Chondrocyte (in vitro differentiated cells): ENCODE results near the gene ZW10. TPM values are rescaled to one million over a fixed set of nuclear protein-coding genes. Genes with fewer than 3 reads are reported as not detected.
"Not testable (repeated sequence)": the region's sequence is repeated elsewhere in the genome, so short reads cannot be mapped to it uniquely, and the experiment has no call there.

Experiments used
- DNase-seq: peaks from one replicate; pipeline ENCODE4 v3.0.0; 2021; ENCODE audit warnings: mixed read lengths, low spot score
- H3K27ac Mint-ChIP-seq: one replicate; pipeline ENCODE4 v1.8.0; 2021; ENCODE audit warnings: mild to moderate bottlenecking, moderate library complexity, mixed read lengths; ENCODE audit not compliant: unreplicated experiment
- H3K27me3 Mint-ChIP-seq: 2 replicates; pipeline ENCODE4 v1.8.0; 2021; ENCODE audit warnings: low read depth, mixed read lengths
- H3K36me3 Mint-ChIP-seq: 2 replicates; pipeline ENCODE4 v1.8.0; 2021; ENCODE audit warnings: low read depth, mixed read lengths
- H3K4me1 Mint-ChIP-seq: 2 replicates; pipeline ENCODE4 v1.8.0; 2021; ENCODE audit warnings: low read depth, mild to moderate bottlenecking, mixed read lengths
- H3K4me3 Mint-ChIP-seq: one replicate; pipeline ENCODE4 v1.8.0; 2021; ENCODE audit warnings: mild to moderate bottlenecking, moderate library complexity, mixed read lengths; ENCODE audit not compliant: unreplicated experiment
- H3K9me3 Mint-ChIP-seq: 2 replicates; pipeline ENCODE4 v1.8.0; 2021; ENCODE audit warnings: low read depth, mixed read lengths
- total RNA-seq: library from RNA; stranded (reverse); gene quantifications from 3 replicates; pipeline ENCODE4 v1.2.1, GENCODE V29; 2021
- TF ChIP-seq, protein P1 (sequence below): fragments of 200-600 bp; sonication (generic); IDR thresholded peaks from 2 replicates; pipeline ENCODE4 v1.5.0; 2021; ENCODE audit warnings: antibody characterized with exemption, mild to moderate bottlenecking, moderate library complexity

ZW10 gene
- total RNA-seq, 1 donor from 2014 or later: 11.7 TPM

- peaks cover 2% of the 10 kb centered on the region for H3K4me1 Mint-ChIP-seq
- H3K27me3 Mint-ChIP-seq: no peaks in the 10 kb centered on the region
- H3K36me3 Mint-ChIP-seq: peaks cover 13% of the 10 kb centered on the region
- no peaks in the 10 kb centered on the region for H3K9me3 Mint-ChIP-seq
- DNase-seq: no peak
- no peak overlapping the region for H3K27ac Mint-ChIP-seq
- H3K4me3 Mint-ChIP-seq: no peak overlapping the region
- TF ChIP-seq, protein P1, sequence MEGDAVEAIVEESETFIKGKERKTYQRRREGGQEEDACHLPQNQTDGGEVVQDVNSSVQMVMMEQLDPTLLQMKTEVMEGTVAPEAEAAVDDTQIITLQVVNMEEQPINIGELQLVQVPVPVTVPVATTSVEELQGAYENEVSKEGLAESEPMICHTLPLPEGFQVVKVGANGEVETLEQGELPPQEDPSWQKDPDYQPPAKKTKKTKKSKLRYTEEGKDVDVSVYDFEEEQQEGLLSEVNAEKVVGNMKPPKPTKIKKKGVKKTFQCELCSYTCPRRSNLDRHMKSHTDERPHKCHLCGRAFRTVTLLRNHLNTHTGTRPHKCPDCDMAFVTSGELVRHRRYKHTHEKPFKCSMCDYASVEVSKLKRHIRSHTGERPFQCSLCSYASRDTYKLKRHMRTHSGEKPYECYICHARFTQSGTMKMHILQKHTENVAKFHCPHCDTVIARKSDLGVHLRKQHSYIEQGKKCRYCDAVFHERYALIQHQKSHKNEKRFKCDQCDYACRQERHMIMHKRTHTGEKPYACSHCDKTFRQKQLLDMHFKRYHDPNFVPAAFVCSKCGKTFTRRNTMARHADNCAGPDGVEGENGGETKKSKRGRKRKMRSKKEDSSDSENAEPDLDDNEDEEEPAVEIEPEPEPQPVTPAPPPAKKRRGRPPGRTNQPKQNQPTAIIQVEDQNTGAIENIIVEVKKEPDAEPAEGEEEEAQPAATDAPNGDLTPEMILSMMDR: no peak
Observed at GRCh38 chr11:113723787-113724186, 49.7 kb downstream of the ZW10 start.

DNA sequence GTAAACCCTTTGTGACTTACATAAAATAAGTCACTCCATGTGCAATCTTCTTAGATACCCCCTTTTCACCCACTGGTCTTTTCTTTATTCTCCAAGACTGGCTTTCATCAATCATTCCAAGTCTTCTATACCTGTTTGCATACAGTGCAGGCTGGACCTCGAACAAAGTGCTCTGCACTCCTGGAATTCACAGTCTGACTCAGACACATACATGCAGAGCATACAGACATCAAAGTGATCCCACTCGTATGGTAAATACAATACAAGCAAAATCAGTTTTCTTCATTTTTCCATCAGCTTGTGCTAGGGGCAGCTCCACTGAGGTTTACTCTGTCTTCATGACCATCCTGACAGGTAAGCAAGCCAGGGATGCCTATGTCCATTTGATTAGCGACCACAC is 50.6 kb downstream of the ZW10 start:
- peaks cover 14% of the 10 kb centered on the region for H3K36me3 Mint-ChIP-seq
- H3K27ac Mint-ChIP-seq: no peak overlapping the region
- H3K9me3 Mint-ChIP-seq: no peaks in the 10 kb centered on the region
- DNase-seq: no peak
- H3K27me3 Mint-ChIP-seq: no peaks in the 10 kb centered on the region
- no peak overlapping the region for H3K4me3 Mint-ChIP-seq
- no peaks in the 10 kb centered on the region for H3K4me1 Mint-ChIP-seq
- TF ChIP-seq, protein P1: no peak

DNA sequence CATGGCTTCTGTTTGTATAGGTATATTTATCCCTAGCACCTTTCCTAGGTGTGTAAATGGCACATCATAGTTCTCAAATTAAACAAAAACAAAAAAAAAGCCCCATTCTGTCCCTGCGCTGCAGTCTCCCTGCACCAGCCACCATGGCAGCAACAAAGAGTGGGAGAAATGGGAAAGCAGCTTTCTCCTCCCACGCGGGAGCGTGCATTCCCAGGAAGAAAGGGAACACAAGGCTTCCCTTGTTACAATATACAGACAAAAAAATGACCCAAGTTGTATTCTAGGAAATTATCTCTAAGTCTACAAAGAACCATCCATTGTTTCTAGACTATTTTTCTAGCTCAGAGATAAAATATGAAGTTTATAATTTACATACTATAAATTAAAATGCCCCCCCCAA is 51.3 kb downstream of the ZW10 start:
- no peak for DNase-seq
- Mint-ChIP-seq H3K4me1 (no peaks in the 10 kb centered on the region), H3K36me3 (peaks cover 19% of the 10 kb centered on the region), H3K9me3 (peaks cover 6% of the 10 kb centered on the region), H3K27me3 (no peaks in the 10 kb centered on the region), H3K4me3 (no peak overlapping the region), H3K27ac (no peak overlapping the region)
- TF ChIP-seq, protein P1: no peak

DNA sequence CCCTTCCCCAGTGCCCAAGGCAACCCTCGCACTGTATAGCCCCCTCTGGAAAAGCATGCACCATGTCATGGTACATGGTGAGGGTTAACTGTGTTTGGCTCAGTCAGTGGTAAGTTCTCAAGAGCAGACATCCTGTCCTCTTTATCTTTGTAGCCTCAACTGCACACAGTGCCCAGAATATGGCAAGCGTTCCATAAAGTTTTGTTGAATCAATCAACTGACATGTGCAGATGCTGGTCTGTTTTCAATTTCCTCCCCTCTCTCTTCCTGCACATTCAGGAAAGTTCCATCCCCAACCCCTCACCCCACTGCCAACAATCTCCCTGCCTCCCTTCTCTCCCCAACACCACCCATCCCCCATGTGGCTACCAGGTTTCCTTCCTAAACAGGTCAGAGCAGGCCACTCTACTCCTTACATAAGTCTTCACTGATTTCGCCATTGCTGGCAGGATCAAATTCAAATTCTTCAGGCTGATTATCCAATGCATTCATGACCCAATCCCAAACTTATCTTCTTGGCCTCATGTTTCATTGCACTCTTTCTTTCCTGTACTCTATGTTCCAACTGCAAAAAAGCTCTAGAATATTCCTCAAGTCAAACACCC is 51.9 kb downstream of the ZW10 start:
- no peaks in the 10 kb centered on the region for H3K4me1 Mint-ChIP-seq
- H3K36me3 Mint-ChIP-seq: peaks cover 23% of the 10 kb centered on the region
- TF ChIP-seq, protein P1: no peak
- H3K27me3 Mint-ChIP-seq: no peaks in the 10 kb centered on the region
- DNase-seq: no peak
- no peak overlapping the region for H3K4me3 Mint-ChIP-seq
- H3K27ac Mint-ChIP-seq: no peak overlapping the region
- peaks cover 13% of the 10 kb centered on the region for H3K9me3 Mint-ChIP-seq

DNA sequence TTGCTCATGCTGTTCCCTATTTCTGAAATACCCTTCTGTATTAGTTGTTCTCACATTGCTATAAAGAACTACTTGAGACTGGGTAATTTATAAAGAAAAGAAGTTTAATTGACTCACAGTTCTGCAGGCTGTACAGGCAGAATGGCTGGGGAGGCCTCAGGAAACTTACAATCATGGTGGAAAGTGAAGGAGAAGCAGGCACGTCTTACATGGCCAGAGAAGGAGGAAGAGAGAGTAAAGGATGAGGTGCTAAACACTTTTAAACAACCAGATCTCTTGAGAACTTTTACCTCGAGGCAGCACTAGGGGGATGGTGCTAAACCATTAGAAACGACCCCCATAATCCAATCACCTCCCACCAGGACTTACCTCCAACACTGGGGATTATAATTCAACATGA is 53.0 kb downstream of the ZW10 start:
- not testable (repeated sequence) for H3K27ac Mint-ChIP-seq, H3K4me3 Mint-ChIP-seq, DNase-seq, H3K27me3 Mint-ChIP-seq, H3K4me1 Mint-ChIP-seq
- Mint-ChIP-seq H3K9me3 (peaks cover 13% of the 10 kb centered on the region), H3K36me3 (peaks cover 23% of the 10 kb centered on the region)
